Lower leg skin (tissue), 4 donors: ENCODE results near the gene CAPN12. TPM values are rescaled to one million over a fixed set of nuclear protein-coding genes. Genes with fewer than 3 reads are reported as not detected.

ENCODE experiments used
- DNase-seq, 2 donors: peaks; one replicate each; pipeline ENCODE4 v3.0.0-alpha.2; 2019; ENCODE audit warnings: low spot score in 2 of 2
- H3K4me3 ChIP-seq: fragments of 200-600 bp; sonication (generic); 2 replicates; pipeline ENCODE4 v1.5.1; 2017; ENCODE audit warnings: mild to moderate bottlenecking, low read depth; ENCODE audit not compliant: poor library complexity, severe bottlenecking
- CTCF ChIP-seq, 3 donors: fragments of 450-650 bp; IDR thresholded peaks; one replicate each; pipeline ENCODE4 v1.5.1; 2016; ENCODE audit warnings: antibody characterized with exemption in 3 of 3, mild to moderate bottlenecking in 3 of 3, moderate library complexity in 2 of 3
- POLR2A ChIP-seq, 2 donors: fragments of 450-650 bp; IDR thresholded peaks; one replicate each; pipeline ENCODE4 v1.6.1; 2016 to 2017; ENCODE audit warnings: antibody characterized with exemption in 2 of 2, mild to moderate bottlenecking in 1 of 2, moderate library complexity in 1 of 2
- WGBS, 2 donors: methylation state at CpG; one replicate each; pipeline ENCODE4 v1.1.5; 2018; 5-methylcytosine and 5-hydroxymethylcytosine counted together
- intact Hi-C: fragments of 100-400 bp; cut with DNase I; formaldehyde crosslinking; loops from one replicate; pipeline ENCODE4 v1.15.0; 2023; ENCODE audit warnings: low total_unique reads
- total RNA-seq, 4 donors: library from RNA; depleted of rRNA; stranded (reverse); fragments of >200 nt; gene quantifications; one replicate each; pipeline ENCODE4 v1.1.0, GENCODE V29; 2016

CAPN12 gene
- total RNA-seq, 4 donors from 2014 or later: 7.6 to 20.0 (median 12.9) TPM

- intact Hi-C loops: loop anchor here (10.0 kb wide), 1 partner anchor 205 kb away; no protein-coding TSS in a partner anchor
- TF ChIP-seq POLR2A (IDR thresholded peaks at IDR 0.05) (no peak), CTCF (IDR thresholded peaks at IDR 0.05) (no peak)
- DNase-seq: no peak
- WGBS, 2 donors: 66 to 68% methylated on average over 24 of the region's 24 CpGs
- H3K4me3 ChIP-seq: no peak overlapping the region
Measured at GRCh38 chr19:38719761-38720558, 24.3 kb downstream of the CAPN12 start.

GRCh38 chr19:38718747-38719543 is 25.3 kb downstream of the CAPN12 start:
- TF ChIP-seq CTCF (IDR thresholded peaks at IDR 0.05) (no peak), POLR2A (IDR thresholded peaks at IDR 0.05) (no peak)
- DNase-seq: no peak
- WGBS, 2 donors: 50% methylated on average over 24 of the region's 24 CpGs
- no peak overlapping the region for H3K4me3 ChIP-seq
- intact Hi-C loops: no loop called here

- no peak overlapping the region for H3K4me3 ChIP-seq
- DNase-seq: no peak
- TF ChIP-seq POLR2A (IDR thresholded peaks at IDR 0.05) (no peak), CTCF (IDR thresholded peaks at IDR 0.05) (no peak)
- intact Hi-C loops: no loop called here
- 87 to 94% methylated on average over 11 of the region's 11 CpGs for WGBS, 2 donors
Measured at GRCh38 chr19:38717855-38718254, 26.4 kb downstream of the CAPN12 start.

- TF ChIP-seq CTCF (IDR thresholded peaks at IDR 0.05): no peak
- TF ChIP-seq POLR2A (IDR thresholded peaks at IDR 0.05): no peak
- WGBS, 2 donors: 91 to 93% methylated on average over 11 to 14 of the region's 17 CpGs
- intact Hi-C loops: no loop called here
- H3K4me3 ChIP-seq: no peak overlapping the region
- no peak for DNase-seq
Measured at GRCh38 chr19:38717051-38717450, 27.2 kb downstream of the CAPN12 start.

- no peak for DNase-seq
- intact Hi-C loops: no loop called here
- no peak for TF ChIP-seq CTCF (IDR thresholded peaks at IDR 0.05)
- no peak for TF ChIP-seq POLR2A (IDR thresholded peaks at IDR 0.05)
- 79 to 86% methylated on average over 3 of the region's 3 CpGs for WGBS, 2 donors
- H3K4me3 ChIP-seq: no peak overlapping the region
Measured at GRCh38 chr19:38715555-38715954, 28.7 kb downstream of the CAPN12 start.
